Measurements from ENCODE around the gene KCNJ2.

Gene KCNJ2

DNA sequence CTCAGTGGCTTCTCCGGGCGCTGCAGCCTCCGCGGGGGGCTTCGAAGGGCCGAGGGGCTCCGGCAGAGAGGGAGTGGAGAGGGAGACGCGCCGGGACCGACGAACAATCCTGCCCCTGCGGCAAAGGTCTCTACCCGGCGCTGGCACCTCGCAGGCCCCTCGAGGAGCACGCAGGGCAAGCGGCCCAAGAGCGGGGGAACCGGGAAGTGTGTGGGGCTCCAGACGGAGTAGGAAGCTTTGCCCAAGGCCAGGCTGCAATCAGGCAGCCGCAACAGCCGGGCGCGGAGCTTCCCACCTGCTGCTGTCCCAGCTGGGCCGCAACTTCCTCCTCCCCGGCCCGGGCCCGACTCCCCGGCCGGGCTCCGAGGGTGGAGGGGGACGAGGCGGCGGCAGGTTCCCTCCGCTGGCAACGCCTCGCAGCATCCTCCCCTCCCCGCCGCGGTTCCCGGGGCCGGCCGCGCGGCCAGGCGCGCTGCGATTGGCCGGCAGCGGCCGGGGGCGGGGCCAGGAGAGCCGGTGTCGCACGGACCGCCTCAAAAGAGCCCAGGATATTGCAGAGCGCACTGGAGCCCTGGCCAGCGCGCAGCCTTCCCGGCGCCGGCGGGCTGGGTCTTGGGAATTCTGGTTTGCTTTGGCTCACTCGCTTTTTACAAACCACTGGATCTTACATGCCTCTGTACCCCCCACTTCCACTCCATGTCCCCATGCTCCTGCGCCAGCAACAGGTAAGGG, at the start of gene KCNJ2:
Gene KCNJ2 (plus strand): TSS at position 556 of the 732 bp plus-strand sequence. CDS start 5,508 bp downstream, outside the sequence.
- peak; percentile 14 for DNase-seq (ENCODE audit: low spot score)

GRCh38 chr17:70119545-70119944, 49.8 kb upstream of the KCNJ2 start:
- DNase-seq (ENCODE audit: low spot score): no peak

- DNase-seq (ENCODE audit: low spot score): no peak
Observed at GRCh38 chr17:70119983-70120382, 49.3 kb upstream of the KCNJ2 start.

DNA sequence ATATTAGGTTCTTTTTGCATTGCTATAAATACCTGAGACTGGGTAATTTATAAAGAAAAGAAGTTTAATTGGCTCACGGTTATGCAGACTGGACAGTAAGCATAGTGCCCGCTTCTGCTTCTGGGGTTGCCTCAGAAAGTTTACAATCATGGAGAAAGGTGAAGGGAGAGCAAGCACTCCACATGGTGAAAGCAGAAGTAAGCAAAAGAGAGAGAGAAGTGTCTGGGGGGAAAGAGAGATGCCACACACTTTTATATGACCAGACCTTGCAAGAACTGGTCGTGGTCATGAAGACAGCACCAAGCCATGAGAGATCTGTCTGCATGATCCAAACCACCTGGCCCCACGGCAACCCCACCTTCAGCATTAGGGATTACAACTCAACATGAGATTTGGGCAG, 48.9 kb upstream of the KCNJ2 start:
- no peak for DNase-seq (ENCODE audit: low spot score)

DNA sequence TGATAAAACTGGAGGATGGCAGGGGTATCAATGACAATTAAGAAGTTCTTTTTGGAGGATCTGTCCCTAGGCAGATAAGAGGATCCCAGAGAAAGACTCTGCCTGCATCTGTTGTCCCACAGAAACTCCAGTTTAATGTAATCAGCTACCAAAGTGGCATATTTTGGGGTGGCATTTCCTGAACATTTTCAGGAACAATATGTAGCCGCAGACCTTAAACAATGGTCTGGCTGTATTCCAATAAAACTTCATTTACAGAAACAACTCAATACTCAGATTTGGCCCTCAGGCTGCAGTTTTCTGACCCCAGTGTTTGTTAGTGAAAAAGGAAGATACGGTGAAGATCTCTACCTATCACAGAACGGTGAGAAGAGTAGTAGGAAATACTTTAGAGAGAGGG, 48.2 kb upstream of the KCNJ2 start:
- no peak for DNase-seq (ENCODE audit: low spot score)

GRCh38 chr17:70123193-70123592, 46.1 kb upstream of the KCNJ2 start:
- no peak for DNase-seq (ENCODE audit: low spot score)

GRCh38 chr17:70124723-70125122, 44.6 kb upstream of the KCNJ2 start:
- DNase-seq (ENCODE audit: low spot score): no peak

- DNase-seq (ENCODE audit: low spot score): no peak
Observed at GRCh38 chr17:70127221-70127873, 42.0 kb upstream of the KCNJ2 start.

DNA sequence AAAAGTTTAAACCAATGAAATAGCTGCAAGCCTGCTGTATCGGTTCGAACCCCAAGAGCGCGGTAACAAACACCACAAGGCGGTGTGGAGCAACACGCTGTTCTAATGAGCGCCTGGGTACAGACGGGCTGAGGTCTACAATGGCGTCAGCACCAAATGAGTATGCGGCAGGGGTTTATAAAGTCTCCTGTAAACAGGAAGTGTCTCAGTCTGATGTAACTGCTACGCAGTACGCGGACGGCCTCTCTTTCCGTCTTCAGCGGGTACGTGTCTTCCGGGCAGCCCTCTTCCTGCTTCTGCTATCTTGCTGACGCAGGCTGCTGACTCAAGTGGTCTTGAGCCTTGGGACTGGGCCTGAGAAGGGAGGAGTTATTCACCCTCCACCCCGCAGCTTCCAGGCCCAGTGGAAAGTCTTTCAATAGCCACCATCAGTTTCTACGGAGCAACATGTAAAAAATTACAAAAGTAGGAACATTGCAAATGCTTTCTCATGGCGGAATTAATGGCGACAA, 40.5 kb upstream of the KCNJ2 start:
- no peak for DNase-seq (ENCODE audit: low spot score)

DNA sequence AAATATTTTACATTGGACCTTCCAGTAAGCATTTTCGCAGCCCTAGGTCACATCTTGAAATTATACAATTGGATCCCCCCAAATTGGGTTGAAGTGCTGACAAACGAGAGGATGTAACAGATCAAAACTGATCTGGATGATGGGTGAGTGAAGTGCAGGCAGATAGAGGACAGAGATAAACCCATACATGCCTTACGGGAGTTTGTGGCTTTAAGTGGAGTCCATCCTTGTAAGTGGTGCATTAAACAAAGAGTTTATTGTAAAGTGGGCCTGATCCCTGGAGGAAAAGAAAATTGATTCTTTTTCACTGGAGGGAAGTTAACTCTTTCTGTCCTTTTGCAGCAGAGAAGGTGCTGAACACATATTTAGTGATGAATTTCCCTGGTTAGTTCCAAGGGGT, 39.0 kb upstream of the KCNJ2 start:
- no peak for DNase-seq (ENCODE audit: low spot score)

DNA sequence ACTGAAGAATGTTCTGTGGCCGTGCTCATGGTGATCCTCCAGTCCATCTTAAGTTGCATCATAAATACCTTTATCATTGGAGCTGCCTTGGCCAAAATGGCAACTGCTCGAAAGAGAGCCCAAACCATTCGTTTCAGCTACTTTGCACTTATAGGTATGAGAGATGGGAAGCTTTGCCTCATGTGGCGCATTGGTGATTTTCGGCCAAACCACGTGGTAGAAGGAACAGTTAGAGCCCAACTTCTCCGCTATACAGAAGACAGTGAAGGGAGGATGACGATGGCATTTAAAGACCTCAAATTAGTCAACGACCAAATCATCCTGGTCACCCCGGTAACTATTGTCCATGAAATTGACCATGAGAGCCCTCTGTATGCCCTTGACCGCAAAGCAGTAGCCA, 36.8 kb upstream of the KCNJ2 start:
- DNase-seq (ENCODE audit: low spot score): no peak

DNA sequence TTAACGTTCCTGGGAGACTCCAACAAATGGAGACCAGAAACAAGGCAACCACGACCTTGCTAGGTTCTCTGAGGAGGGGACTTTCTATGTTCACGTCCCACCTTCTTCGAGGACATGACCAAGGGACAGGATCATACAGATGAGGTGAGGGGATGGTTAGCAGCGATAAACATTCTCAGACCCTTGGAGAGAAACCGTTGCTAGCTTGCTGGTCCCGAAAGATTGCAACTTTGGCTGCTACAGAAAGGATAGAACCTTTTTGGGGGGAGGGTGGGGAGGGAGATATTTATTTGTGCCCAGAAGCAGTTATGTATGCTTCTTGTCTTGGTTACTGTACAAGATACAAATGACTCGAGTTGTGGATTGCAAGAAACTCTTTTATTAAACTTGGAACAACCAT, 35.3 kb upstream of the KCNJ2 start:
- DNase-seq (ENCODE audit: low spot score): no peak

GRCh38 chr17:70134777-70135176, 34.6 kb upstream of the KCNJ2 start:
- no peak for DNase-seq (ENCODE audit: low spot score)

GRCh38 chr17:70136131-70136530, 33.2 kb upstream of the KCNJ2 start:
- no peak for DNase-seq (ENCODE audit: low spot score)

GRCh38 chr17:70137451-70138230, 31.7 kb upstream of the KCNJ2 start:
- DNase-seq (ENCODE audit: low spot score): no peak

DNA sequence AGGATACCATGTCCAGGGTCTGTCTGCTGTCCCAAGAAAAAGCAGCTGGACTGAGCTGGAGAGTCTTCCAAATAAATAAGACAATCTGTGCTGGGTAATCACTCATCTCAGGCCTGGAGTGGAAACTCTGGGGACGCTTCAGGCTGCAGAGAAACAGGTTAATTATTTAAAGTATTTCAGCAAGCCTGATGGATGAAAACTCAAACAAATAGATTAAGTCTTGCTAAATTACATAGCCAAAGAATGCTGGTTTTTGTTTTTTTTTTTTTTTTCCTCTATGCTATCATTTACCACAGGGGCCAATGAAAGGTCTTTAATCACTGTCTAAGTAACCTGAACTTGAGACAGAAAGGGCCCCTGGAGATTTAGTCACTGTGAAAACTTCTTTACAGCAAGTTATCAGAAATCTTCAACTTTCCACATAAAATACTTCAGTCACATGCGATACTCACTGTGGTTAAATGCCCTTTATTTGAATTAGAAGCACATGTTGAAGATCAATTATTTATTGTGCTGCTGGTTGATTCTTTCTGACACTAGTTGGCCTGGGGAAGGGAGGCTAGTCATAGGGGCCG, 31.0 kb upstream of the KCNJ2 start:
- no peak for DNase-seq (ENCODE audit: low spot score)

- DNase-seq (ENCODE audit: low spot score): no peak
Observed at GRCh38 chr17:70139449-70139993, 29.8 kb upstream of the KCNJ2 start.

DNA sequence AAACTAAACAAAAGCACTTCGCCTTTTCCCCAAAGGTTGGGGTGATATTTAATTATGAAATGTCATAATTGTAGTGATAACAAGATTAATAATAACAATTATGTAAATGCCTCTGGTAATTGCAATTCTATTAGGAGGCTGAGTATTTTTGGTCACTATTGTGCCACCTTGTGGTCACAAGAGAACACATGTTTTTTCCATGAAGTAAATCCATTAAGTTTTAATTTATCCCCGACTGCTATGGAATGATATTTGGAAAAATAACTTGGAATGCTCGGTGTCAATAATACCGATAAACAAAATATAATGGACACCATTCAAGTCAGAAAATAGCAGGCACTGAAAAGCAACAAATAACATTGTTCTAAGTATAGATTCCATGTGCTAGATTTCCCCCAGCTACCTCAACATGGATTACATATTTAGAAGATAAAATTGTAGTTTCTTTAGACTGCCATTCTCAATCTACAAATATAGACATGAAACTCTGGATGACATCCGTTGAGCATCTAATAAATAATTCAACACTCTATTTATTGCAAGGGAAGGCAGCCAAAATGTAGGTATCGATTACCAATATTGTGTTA, 25.0 kb upstream of the KCNJ2 start:
- no peak for DNase-seq (ENCODE audit: low spot score)

DNA sequence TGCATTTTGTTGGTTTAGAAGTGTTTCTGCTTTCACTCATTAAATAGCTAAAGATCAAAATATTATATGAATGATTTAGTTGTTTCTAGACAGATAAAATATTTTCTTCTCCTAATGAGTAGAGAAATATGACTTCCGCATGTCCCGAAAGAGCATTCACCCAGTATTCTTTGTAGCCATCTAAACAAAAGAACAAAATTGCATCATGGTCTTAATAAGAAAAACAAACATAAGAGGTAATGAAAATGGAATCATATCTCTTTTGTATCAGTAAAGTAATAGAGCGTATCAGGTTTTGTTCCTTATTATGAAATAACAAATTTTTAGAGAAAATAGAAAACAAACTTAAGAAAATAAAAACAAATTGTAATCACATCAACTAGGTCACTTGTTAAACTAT, 16.1 kb upstream of the KCNJ2 start:
- DNase-seq (ENCODE audit: low spot score): no peak

- no peak for DNase-seq (ENCODE audit: low spot score)
Observed at GRCh38 chr17:70157151-70157550, 12.2 kb upstream of the KCNJ2 start.

GRCh38 chr17:70158180-70158579, 11.2 kb upstream of the KCNJ2 start:
- no peak for DNase-seq (ENCODE audit: low spot score)

GRCh38 chr17:70158591-70158990, 10.7 kb upstream of the KCNJ2 start:
- DNase-seq (ENCODE audit: low spot score): no peak
